IPS DF 6.9 (cell line): Measurements from ENCODE around the gene HCK.

Experiments used
- DNase-seq: peaks from one replicate; pipeline ENCODE4 v3.0.0-alpha.2; 2013; ENCODE audit warnings: low read depth, low spot score
- H3K27ac ChIP-seq: one replicate; pipeline ENCODE4 v1.5.1; 2013; ENCODE audit warnings: low read length, control low read depth
- H3K27me3 ChIP-seq: 2 replicates; pipeline ENCODE4 v1.6.1; 2013; ENCODE audit warnings: mild to moderate bottlenecking, low read length; ENCODE audit not compliant: control insufficient read depth, insufficient read depth
- H3K36me3 ChIP-seq: 2 replicates; pipeline ENCODE4 v1.6.1; 2013; ENCODE audit warnings: low read length; ENCODE audit not compliant: control insufficient read depth, insufficient read depth
- H3K4me1 ChIP-seq: 2 replicates; pipeline ENCODE4 v1.6.1; 2013; ENCODE audit warnings: low read length; ENCODE audit not compliant: control insufficient read depth, insufficient read depth
- H3K4me3 ChIP-seq: 2 replicates; pipeline ENCODE4 v1.5.1; 2013; ENCODE audit warnings: mild to moderate bottlenecking, low read length
- H3K9me3 ChIP-seq: 2 replicates; pipeline ENCODE4 v1.6.1; 2013; ENCODE audit warnings: low read length, inconsistent platforms; ENCODE audit not compliant: control insufficient read depth, insufficient read depth
- WGBS: extraction: QIAGEN DNeasy Blood & Tissue Kit; methylation state at CpG from one replicate; pipeline ENCODE4 v1.1.7; 2013; ENCODE audit warnings: mixed read lengths, missing lambda C conversion rate; ENCODE audit not compliant: insufficient read length, insufficient coverage; 5-methylcytosine and 5-hydroxymethylcytosine counted together

HCK gene

GRCh38 chr20:32071395-32072167 is 19.5 kb downstream of the HCK start:
- no peaks in the 10 kb centered on the region for H3K27me3 ChIP-seq
- H3K4me1 ChIP-seq: no peaks in the 10 kb centered on the region
- H3K27ac ChIP-seq: no peak overlapping the region
- no peaks in the 10 kb centered on the region for H3K9me3 ChIP-seq
- H3K36me3 ChIP-seq: no peaks in the 10 kb centered on the region
- H3K4me3 ChIP-seq: no peak overlapping the region
- no CpG with 5 or more reads among the region's 17 CpGs for WGBS
- no peak for DNase-seq

GRCh38 chr20:32072168-32072750 is 20.2 kb downstream of the HCK start:
- no CpG with 5 or more reads among the region's 6 CpGs for WGBS
- no peaks in the 10 kb centered on the region for H3K9me3 ChIP-seq
- no peaks in the 10 kb centered on the region for H3K4me1 ChIP-seq
- no peaks in the 10 kb centered on the region for H3K27me3 ChIP-seq
- no peak for DNase-seq
- H3K36me3 ChIP-seq: no peaks in the 10 kb centered on the region
- H3K4me3 ChIP-seq: no peak overlapping the region
- H3K27ac ChIP-seq: no peak overlapping the region

GRCh38 chr20:32075534-32075933 is 23.5 kb downstream of the HCK start:
- Histone ChIP-seq H3K36me3 (no peaks in the 10 kb centered on the region), H3K27ac (no peak overlapping the region), H3K27me3 (no peaks in the 10 kb centered on the region), H3K4me3 (no peak overlapping the region), H3K9me3 (no peaks in the 10 kb centered on the region), H3K4me1 (no peaks in the 10 kb centered on the region; the same call in 1 of the 2 replicates)
- no CpG with 5 or more reads among the region's 1 CpG for WGBS
- no peak for DNase-seq

GRCh38 chr20:32077190-32077589 is 25.1 kb downstream of the HCK start:
- no peak for DNase-seq
- no peaks in the 10 kb centered on the region for H3K36me3 ChIP-seq
- no peaks in the 10 kb centered on the region for H3K9me3 ChIP-seq
- no peak overlapping the region for H3K4me3 ChIP-seq
- H3K27ac ChIP-seq: no peak overlapping the region
- H3K27me3 ChIP-seq: no peaks in the 10 kb centered on the region
- WGBS: no CpG with 5 or more reads among the region's 4 CpGs
- H3K4me1 ChIP-seq: no peaks in the 10 kb centered on the region; the same call in 1 of the 2 replicates

- Histone ChIP-seq H3K4me1 (no peaks in the 10 kb centered on the region; the same call in 1 of the 2 replicates), H3K4me3 (no peak overlapping the region), H3K36me3 (no peaks in the 10 kb centered on the region), H3K9me3 (no peaks in the 10 kb centered on the region), H3K27me3 (no peaks in the 10 kb centered on the region), H3K27ac (no peak overlapping the region)
- no CpG with 5 or more reads among the region's 5 CpGs for WGBS
- DNase-seq: no peak
Measured at GRCh38 chr20:32078322-32078721, 26.3 kb downstream of the HCK start.

- Histone ChIP-seq H3K27ac (no peak overlapping the region), H3K4me1 (no peaks in the 10 kb centered on the region; the same call in 1 of the 2 replicates), H3K4me3 (no peak overlapping the region), H3K27me3 (no peaks in the 10 kb centered on the region), H3K36me3 (no peaks in the 10 kb centered on the region), H3K9me3 (no peaks in the 10 kb centered on the region)
- DNase-seq: no peak
Measured at GRCh38 chr20:32078791-32079190, 26.7 kb downstream of the HCK start.

GRCh38 chr20:32079655-32080109 is 27.6 kb downstream of the HCK start:
- no peak for DNase-seq
- no peak overlapping the region for H3K4me3 ChIP-seq
- H3K9me3 ChIP-seq: no peaks in the 10 kb centered on the region
- WGBS: no CpG with 5 or more reads among the region's 8 CpGs
- no peaks in the 10 kb centered on the region for H3K27me3 ChIP-seq
- H3K27ac ChIP-seq: no peak overlapping the region
- H3K36me3 ChIP-seq: no peaks in the 10 kb centered on the region
- no peaks in the 10 kb centered on the region; the same call in 1 of the 2 replicates for H3K4me1 ChIP-seq

GRCh38 chr20:32080783-32081182 is 28.7 kb downstream of the HCK start:
- Histone ChIP-seq H3K9me3 (no peaks in the 10 kb centered on the region), H3K27ac (no peak overlapping the region), H3K4me3 (no peak overlapping the region), H3K36me3 (no peaks in the 10 kb centered on the region), H3K4me1 (no peaks in the 10 kb centered on the region; the same call in 1 of the 2 replicates), H3K27me3 (no peaks in the 10 kb centered on the region)
- DNase-seq: no peak
- WGBS: no CpG with 5 or more reads among the region's 3 CpGs

GRCh38 chr20:32083469-32083868 is 31.4 kb downstream of the HCK start:
- DNase-seq: no peak
- WGBS: no CpG with 5 or more reads among the region's 6 CpGs
- Histone ChIP-seq H3K4me3 (no peak overlapping the region), H3K4me1 (no peaks in the 10 kb centered on the region; the same call in 1 of the 2 replicates), H3K27ac (no peak overlapping the region), H3K27me3 (no peaks in the 10 kb centered on the region), H3K9me3 (no peaks in the 10 kb centered on the region), H3K36me3 (no peaks in the 10 kb centered on the region)

- WGBS: no CpG with 5 or more reads among the region's 3 CpGs
- no peak overlapping the region for H3K4me3 ChIP-seq
- H3K36me3 ChIP-seq: no peaks in the 10 kb centered on the region
- no peak for DNase-seq
- peaks cover 8% of the 10 kb centered on the region; the same call in 1 of the 2 replicates for H3K4me1 ChIP-seq
- no peaks in the 10 kb centered on the region for H3K27me3 ChIP-seq
- no peak overlapping the region for H3K27ac ChIP-seq
- H3K9me3 ChIP-seq: no peaks in the 10 kb centered on the region
Measured at GRCh38 chr20:32087070-32087469, 35.0 kb downstream of the HCK start.
